Epithelial cell of esophagus (primary cell): ENCODE results near the gene SLC52A1.
"Not testable (repeated sequence)": the region's sequence is repeated elsewhere in the genome, so short reads cannot be mapped to it uniquely, and the experiment has no call there.

Experiments
- DNase-seq: peaks from one replicate; pipeline ENCODE4 v3.0.0; 2010; ENCODE audit warnings: low read depth
- H3K4me3 ChIP-seq: 2 replicates; pipeline ENCODE4 v1.5.1; 2011; ENCODE audit warnings: mild to moderate bottlenecking, low read length, control low read depth
- CTCF ChIP-seq: IDR thresholded peaks from 2 replicates; pipeline ENCODE4 v1.5.1; 2011; ENCODE audit warnings: low read depth, mild to moderate bottlenecking, low read length, control low read depth, inconsistent platforms; ENCODE audit not compliant: insufficient read depth; ENCODE audit errors: missing control alignments

Gene SLC52A1

GRCh38 chr17:5035315-5035714, at the start of gene SLC52A1:
TSS of gene SLC52A1 (minus strand) at chr17:5035426. CDS start at chr17:5034606, 820 bp downstream.
- peak; percentile 43 for DNase-seq
- TF ChIP-seq CTCF: no peak
- peak within 1 kb of the TSS; percentile 38 for H3K4me3 ChIP-seq

- no peak for DNase-seq
- no peak for TF ChIP-seq CTCF
- H3K4me3 ChIP-seq: no peak overlapping the region
Measured at GRCh38 chr17:5080591-5080990, 45.4 kb upstream of the SLC52A1 start.

- TF ChIP-seq CTCF: no peak
- peak within 1 kb of the TSS; percentile 72 for H3K4me3 ChIP-seq
- peak; percentile 68 for DNase-seq
Measured at GRCh38 chr17:5078106-5079028, 43.1 kb upstream of the SLC52A1 start, which contains the start of gene ZFP3. TSS of gene ZFP3 (plus strand) at chr17:5078467. CDS start at chr17:5091505, 13,038 bp downstream.

DNA sequence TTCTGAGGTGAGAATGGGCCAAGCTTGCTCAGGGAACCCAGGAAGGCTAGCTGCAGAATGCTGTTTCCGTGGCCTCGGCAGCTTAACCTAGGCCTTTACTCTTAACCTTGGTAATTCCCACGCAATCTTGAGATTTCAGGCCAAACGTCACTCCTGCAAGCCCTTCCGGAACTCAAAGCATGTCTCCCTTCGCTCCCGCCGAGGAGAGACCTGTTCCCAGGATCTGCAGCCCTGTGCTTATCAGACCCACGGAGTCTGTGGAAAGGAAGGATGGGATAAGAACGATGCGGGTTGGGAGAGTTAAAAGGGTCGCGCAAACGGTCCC, 42.5 kb upstream of the SLC52A1 start:
- no peak for DNase-seq
- peak overlapping the region; percentile 72 for H3K4me3 ChIP-seq
- no peak for TF ChIP-seq CTCF

DNA sequence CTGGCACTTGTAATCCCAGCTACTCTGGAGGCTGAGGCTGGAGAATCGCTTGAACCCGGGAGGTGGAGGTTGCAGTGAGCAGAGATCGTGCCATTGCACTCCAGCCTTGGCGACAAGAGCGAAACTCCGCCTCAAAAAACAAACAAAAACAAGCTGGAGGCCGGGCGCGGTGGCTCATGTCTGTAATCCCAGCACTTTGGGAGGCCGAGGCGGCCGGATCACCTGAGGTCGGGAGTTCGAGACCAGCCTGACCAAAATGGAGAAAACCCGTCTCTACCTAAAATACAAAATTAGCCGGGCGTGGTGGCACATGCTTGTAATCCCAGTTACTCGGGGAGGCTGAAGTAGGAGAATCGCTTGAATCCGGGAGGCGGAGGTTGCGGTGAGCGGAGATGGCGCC, 42.0 kb upstream of the SLC52A1 start:
- not testable (repeated sequence) for H3K4me3 ChIP-seq

GRCh38 chr17:5075472-5075871, 40.2 kb upstream of the SLC52A1 start:
- DNase-seq, H3K4me3 ChIP-seq: not testable (repeated sequence)

More for the DNA sequence above, 42.0 kb upstream of the SLC52A1 start:
- not testable (repeated sequence) for DNase-seq

DNA sequence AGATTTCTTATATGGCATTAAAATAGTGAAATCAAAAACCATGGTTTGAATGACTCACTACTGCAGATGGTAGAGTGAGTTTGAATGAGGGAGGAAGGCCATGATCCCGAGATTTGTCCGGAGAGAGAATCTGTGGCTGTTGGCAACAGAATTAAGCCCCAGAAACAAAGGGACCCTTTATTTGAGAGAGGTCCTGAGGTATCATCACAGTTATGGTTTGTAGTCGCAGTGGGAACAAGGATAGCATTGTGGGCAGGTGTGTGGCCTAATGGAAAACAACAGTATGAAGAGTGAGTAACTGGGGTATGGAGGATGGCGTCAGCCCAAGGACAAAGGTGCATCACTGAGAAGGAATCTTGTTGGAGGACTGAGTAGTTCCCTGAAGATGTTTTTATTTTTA, 34.5 kb upstream of the SLC52A1 start:
- no peak for TF ChIP-seq CTCF
- DNase-seq: peak; percentile 67
- no peak overlapping the region for H3K4me3 ChIP-seq

DNA sequence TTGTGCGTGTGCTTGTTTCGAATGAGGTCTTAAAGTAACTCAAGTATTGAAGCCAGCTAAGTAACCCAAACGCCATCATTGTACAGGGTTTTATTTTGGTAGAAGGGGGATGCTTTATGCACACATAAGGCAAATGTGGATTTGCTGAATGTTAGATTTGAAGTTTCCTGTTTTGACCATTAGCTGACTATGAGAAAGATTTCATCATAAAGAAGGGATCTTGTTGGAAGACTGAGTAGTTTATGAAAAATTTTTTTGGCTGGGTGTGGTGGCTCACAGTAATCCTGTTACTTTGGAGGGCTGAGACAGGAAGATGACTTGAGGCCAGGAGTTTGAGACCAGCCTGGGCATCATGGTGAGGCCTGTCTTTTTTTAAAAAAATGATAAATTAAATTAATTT, 33.0 kb upstream of the SLC52A1 start:
- no peak for DNase-seq

More for the DNA sequence above, 33.0 kb upstream of the SLC52A1 start:
- H3K4me3 ChIP-seq: no peak overlapping the region
- TF ChIP-seq CTCF: no peak
